ENCODE results near the gene IKZF2. TPM values are rescaled to one million over a fixed set of nuclear protein-coding genes. Genes with fewer than 3 reads are reported as not detected.

The IKZF2 gene
- total RNA-seq, 2 experiments from 2014 or later: 20.0 to 45.1 TPM

DNA sequence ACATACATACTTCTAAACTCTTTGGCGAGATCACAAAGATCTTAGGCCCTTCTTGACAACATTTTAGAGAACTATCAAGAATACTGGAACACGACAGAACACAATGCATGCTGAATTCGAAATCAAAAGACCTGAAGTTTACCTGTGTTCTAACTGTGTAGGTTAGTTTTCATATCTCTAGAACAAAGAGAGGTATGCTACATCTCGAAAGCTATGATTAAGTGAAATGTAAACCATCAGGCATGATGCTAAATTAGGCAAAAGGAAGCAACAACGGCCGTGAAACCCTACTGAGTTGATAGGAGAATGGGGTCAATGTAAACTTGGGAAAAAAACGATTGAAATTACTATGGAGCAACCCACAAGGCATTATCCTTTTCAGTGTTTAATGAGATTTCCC lies 43.7 kb downstream of the IKZF2 start:
- Histone ChIP-seq H3K4me2 (ENCODE audit: low read length) (0 out of 2 replicates have a peak overlapping the region, but pooled peaks have one; percentile 13), H2AFZ (ENCODE audit: low read length) (0 out of 2 replicates have a peak overlapping the region, but pooled peaks have one; percentile 13), H3K36me3 (ENCODE audit: insufficient read depth, low read length) (no peaks in the 10 kb centered on the region), H4K20me1 (ENCODE audit: insufficient read depth, low read length) (no peaks in the 10 kb centered on the region), H3K9me3 (ENCODE audit: low read length) (no peaks in the 10 kb centered on the region; the same call in 1 of the 2 replicates), H3K27ac (ENCODE audit: low read depth, low read length, poor library complexity, severe bottlenecking) (no peak overlapping the region), H3K9me2 (ENCODE audit: insufficient read depth, low read length) (no peaks in the 10 kb centered on the region), H3K79me2 (ENCODE audit: insufficient read depth, low read depth, low read length) (peaks cover 14% of the 10 kb centered on the region; the same call in 1 of the 2 replicates), H3K4me1 (ENCODE audit: insufficient read depth, low read length, poor library complexity, severe bottlenecking) (no peaks in the 10 kb centered on the region), H3K4me3 (ENCODE audit: low read depth, low read length, poor library complexity, severe bottlenecking) (no peak overlapping the region)
- TF ChIP-seq EZH2phosphoT487 (IDR thresholded peaks at IDR 0.05; ENCODE audit: borderline replicate concordance, low read depth, low read length): no peak
- TF ChIP-seq CTCF (conservative IDR thresholded peaks at IDR 0.05; ENCODE audit: low read length): no peak
- ChIA-PET POLR2A (interaction anchor here (0.6 to 1.5 kb wide), 4 partner anchors 8 to 69 kb away, joined by 3 to 6 read pairs (median 4); no protein-coding TSS in a partner anchor), CTCF (ENCODE audit: unreplicated experiment) (no interaction called here)
- no TSS peak for BruUV-seq (replicated peaks)
- no peak for DNase-seq (ENCODE audit: low spot score)
- intact Hi-C loops (cut with micrococcal nuclease; ENCODE audit: unreplicated experiment): no loop called here

DNA sequence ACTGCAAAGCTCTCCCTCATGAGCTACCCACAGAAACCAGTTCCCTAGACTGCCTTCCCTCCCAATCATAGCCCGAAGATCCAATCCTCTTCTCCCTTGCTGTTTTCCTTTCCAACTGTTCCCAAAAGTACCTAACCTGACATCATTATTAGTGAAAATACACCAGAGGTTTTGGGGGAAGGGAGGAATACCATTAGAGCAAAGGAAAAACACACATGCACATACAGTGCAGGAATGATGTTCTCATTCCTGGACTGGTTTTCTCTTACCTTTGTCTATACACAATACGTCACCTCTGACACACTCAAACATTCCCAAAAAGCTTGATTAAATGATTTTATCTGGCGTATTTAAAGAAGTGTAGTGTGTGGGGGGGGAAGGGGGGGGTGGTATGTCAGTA lies 46.2 kb downstream of the IKZF2 start:
- DNase-seq (ENCODE audit: low spot score): no peak
- Histone ChIP-seq H3K36me3 (ENCODE audit: insufficient read depth, low read length) (no peaks in the 10 kb centered on the region), H3K79me2 (ENCODE audit: insufficient read depth, low read depth, low read length) (peaks cover 13% of the 10 kb centered on the region; the same call in 1 of the 2 replicates), H3K4me3 (ENCODE audit: low read depth, low read length, poor library complexity, severe bottlenecking) (no peak overlapping the region), H3K9me3 (ENCODE audit: low read length) (no peaks in the 10 kb centered on the region), H3K27ac (ENCODE audit: low read depth, low read length, poor library complexity, severe bottlenecking) (no peak overlapping the region), H3K4me1 (ENCODE audit: insufficient read depth, low read length, poor library complexity, severe bottlenecking) (peaks cover 9% of the 10 kb centered on the region), H2AFZ (ENCODE audit: low read length) (no peak overlapping the region), H4K20me1 (ENCODE audit: insufficient read depth, low read length) (no peaks in the 10 kb centered on the region), H3K4me2 (ENCODE audit: low read length) (no peak overlapping the region), H3K9me2 (ENCODE audit: insufficient read depth, low read length) (no peaks in the 10 kb centered on the region)
- ChIA-PET CTCF (ENCODE audit: unreplicated experiment) (no interaction called here), POLR2A (interaction anchor here (0.5 to 1.1 kb wide), 5 partner anchors 13 to 419 kb away, joined by 3 to 4 read pairs (median 3); no protein-coding TSS in a partner anchor)
- intact Hi-C loops (cut with micrococcal nuclease; ENCODE audit: unreplicated experiment): no loop called here
- BruUV-seq (replicated peaks): no TSS peak
- TF ChIP-seq EZH2phosphoT487 (IDR thresholded peaks at IDR 0.05; ENCODE audit: borderline replicate concordance, low read depth, low read length) (no peak), CTCF (conservative IDR thresholded peaks at IDR 0.05; ENCODE audit: low read length) (no peak)

GRCh38 chr2:213104903-213105202 lies 46.6 kb downstream of the IKZF2 start:
- intact Hi-C loops (cut with micrococcal nuclease; ENCODE audit: unreplicated experiment): no loop called here
- no TSS peak for BruUV-seq (replicated peaks)
- H3K27ac ChIP-seq (ENCODE audit: low read depth, low read length, poor library complexity, severe bottlenecking): no peak overlapping the region
- peaks cover 13% of the 10 kb centered on the region; the same call in 1 of the 2 replicates for H3K79me2 ChIP-seq (ENCODE audit: insufficient read depth, low read depth, low read length)
- CTCF ChIA-PET (ENCODE audit: unreplicated experiment): no interaction called here
- H3K36me3 ChIP-seq (ENCODE audit: insufficient read depth, low read length): no peaks in the 10 kb centered on the region
- no peak overlapping the region for H3K4me3 ChIP-seq (ENCODE audit: low read depth, low read length, poor library complexity, severe bottlenecking)
- no peaks in the 10 kb centered on the region for H3K9me2 ChIP-seq (ENCODE audit: insufficient read depth, low read length)
- no peak for DNase-seq (ENCODE audit: low spot score)
- TF ChIP-seq CTCF (conservative IDR thresholded peaks at IDR 0.05; ENCODE audit: low read length) (no peak), EZH2phosphoT487 (IDR thresholded peaks at IDR 0.05; ENCODE audit: borderline replicate concordance, low read depth, low read length) (no peak)
- H3K9me3 ChIP-seq (ENCODE audit: low read length): no peaks in the 10 kb centered on the region
- no peak overlapping the region for H2AFZ ChIP-seq (ENCODE audit: low read length)
- POLR2A ChIA-PET: interaction anchor here (0.6 kb wide), 2 partner anchors 48 to 418 kb away, joined by 3 to 4 read pairs; no protein-coding TSS in a partner anchor
- H4K20me1 ChIP-seq (ENCODE audit: insufficient read depth, low read length): no peaks in the 10 kb centered on the region
- peaks cover 9% of the 10 kb centered on the region for H3K4me1 ChIP-seq (ENCODE audit: insufficient read depth, low read length, poor library complexity, severe bottlenecking)
- no peak overlapping the region for H3K4me2 ChIP-seq (ENCODE audit: low read length)

Measured in OCI-LY7 (cell line).